Activated CD4-positive, alpha-beta T cell treated with anti-CD3 and anti-CD28 coated beads, Interleukin-2, Interleukin-6, amounts not matched to agents 100 ng/mL and 50 ng/mL, durations not matched to agents 16 hours and 8 hours (primary cell): ENCODE measurements around the gene LDHD.
"Not testable (repeated sequence)": the region's sequence is repeated elsewhere in the genome, so short reads cannot be mapped to it uniquely, and the experiment has no call there.

ENCODE experiments used
- DNase-seq: peaks from one replicate; pipeline ENCODE4 v3.0.0-alpha.2; 2020

The LDHD gene

GRCh38 chr16:75116081-75116910 is at the start of gene LDHD:
TSS of gene LDHD (minus strand) at chr16:75116780. CDS start at chr16:75116720, 60 bp downstream.
- no peak for DNase-seq

GRCh38 chr16:75160386-75160785 is 43.8 kb upstream of the LDHD start:
- no peak for DNase-seq

GRCh38 chr16:75152635-75153034 is 36.1 kb upstream of the LDHD start:
- DNase-seq: no peak

GRCh38 chr16:75151798-75152197 is 35.2 kb upstream of the LDHD start:
- DNase-seq: no peak

- DNase-seq: peak; percentile 97
These were observed 32.0 kb upstream of the LDHD start, which contains the start of gene ZFP1 for GRCh38 chr16:75148311-75149195. TSS of gene ZFP1 (plus strand) at chr16:75148524. CDS start at chr16:75152952, 4,428 bp downstream.

- DNase-seq: no peak
These were observed 31.4 kb upstream of the LDHD start for GRCh38 chr16:75147968-75148310.

- DNase-seq: no peak
These were observed 27.4 kb upstream of the LDHD start for GRCh38 chr16:75143941-75144340.

GRCh38 chr16:75139498-75139897 is 22.9 kb upstream of the LDHD start:
- no peak for DNase-seq

- DNase-seq: peak; percentile 8
These were observed 22.1 kb upstream of the LDHD start for GRCh38 chr16:75138636-75139035.

- no peak for DNase-seq
These were observed 21.7 kb upstream of the LDHD start for GRCh38 chr16:75138233-75138632.

GRCh38 chr16:75131081-75131480 is 14.5 kb upstream of the LDHD start:
- DNase-seq: no peak

GRCh38 chr16:75130150-75130771 is 13.7 kb upstream of the LDHD start:
- DNase-seq: no peak

GRCh38 chr16:75129421-75130149 is 13.0 kb upstream of the LDHD start:
- DNase-seq: not testable (repeated sequence)

GRCh38 chr16:75127713-75128415 is 11.3 kb upstream of the LDHD start:
- DNase-seq: no peak

- DNase-seq: no peak
These were observed 6.0 kb upstream of the LDHD start for GRCh38 chr16:75122609-75123008.

- no peak for DNase-seq
These were observed 5.5 kb upstream of the LDHD start for GRCh38 chr16:75121949-75122568.

GRCh38 chr16:75120253-75120652 is 3.7 kb upstream of the LDHD start:
- DNase-seq: no peak

- DNase-seq: no peak
These were observed 2.5 kb upstream of the LDHD start for GRCh38 chr16:75118943-75119539.

GRCh38 chr16:75116911-75117245 is 298 bp upstream of the LDHD start:
- no peak for DNase-seq

GRCh38 chr16:75114946-75115825 is 1.4 kb downstream of the LDHD start:
- DNase-seq: no peak
